ENCODE measurements around the gene ZNF292.
"Not testable (repeated sequence)": the region's sequence is repeated elsewhere in the genome, so short reads cannot be mapped to it uniquely, and the experiment has no call there.

Gene ZNF292

GRCh38 chr6:87220997-87221396 is 65.6 kb downstream of the ZNF292 start:
- DNase-seq = no peak

GRCh38 chr6:87222676-87223075 is 67.3 kb downstream of the ZNF292 start:
- DNase-seq = no peak

- no peak for DNase-seq
These were observed 69.6 kb downstream of the ZNF292 start for GRCh38 chr6:87224971-87225370.

GRCh38 chr6:87225511-87225910 is 70.1 kb downstream of the ZNF292 start:
- DNase-seq = no peak

- DNase-seq = no peak
These were observed 70.6 kb downstream of the ZNF292 start for GRCh38 chr6:87225937-87226336.

GRCh38 chr6:87230801-87231200 is 75.4 kb downstream of the ZNF292 start:
- DNase-seq = no peak

- no peak for DNase-seq
These were observed 82.4 kb downstream of the ZNF292 start for GRCh38 chr6:87237804-87238203.

- not testable (repeated sequence) for DNase-seq
These were observed 83.8 kb downstream of the ZNF292 start for GRCh38 chr6:87239098-87239635.

- DNase-seq = no peak
These were observed 85.9 kb downstream of the ZNF292 start for GRCh38 chr6:87241304-87241703.

- no peak for DNase-seq
These were observed 86.9 kb downstream of the ZNF292 start for GRCh38 chr6:87242311-87242710.

GRCh38 chr6:87243812-87244211 is 88.4 kb downstream of the ZNF292 start:
- DNase-seq = no peak

- no peak for DNase-seq
These were observed 89.0 kb downstream of the ZNF292 start for GRCh38 chr6:87244380-87244779.

GRCh38 chr6:87250019-87250418 is 94.7 kb downstream of the ZNF292 start:
- no peak for DNase-seq

- no peak for DNase-seq
These were observed 95.9 kb downstream of the ZNF292 start for GRCh38 chr6:87251225-87251624.

- no peak for DNase-seq
These were observed 96.4 kb downstream of the ZNF292 start for GRCh38 chr6:87251725-87252124.

GRCh38 chr6:87257046-87257445 is 101.7 kb downstream of the ZNF292 start:
- DNase-seq = no peak

GRCh38 chr6:87257565-87257964 is 102.2 kb downstream of the ZNF292 start:
- DNase-seq = no peak

- DNase-seq = no peak
These were observed 102.6 kb downstream of the ZNF292 start for GRCh38 chr6:87257975-87258374.

- DNase-seq = no peak
These were observed 104.4 kb downstream of the ZNF292 start for GRCh38 chr6:87259791-87260190.

- DNase-seq = no peak
These were observed 106.2 kb downstream of the ZNF292 start for GRCh38 chr6:87261534-87261933.

- no peak for DNase-seq
These were observed 109.1 kb downstream of the ZNF292 start for GRCh38 chr6:87264481-87264880.

GRCh38 chr6:87274660-87275274 is 119.4 kb downstream of the ZNF292 start:
- no peak for DNase-seq

- DNase-seq = no peak
These were observed 121.3 kb downstream of the ZNF292 start for GRCh38 chr6:87276624-87277023.

GRCh38 chr6:87277123-87277522 is 121.8 kb downstream of the ZNF292 start:
- no peak for DNase-seq

GRCh38 chr6:87279196-87279595 is 123.8 kb downstream of the ZNF292 start:
- DNase-seq = no peak
